ENCODE results near the gene PRKCD. TPM values are rescaled to one million over a fixed set of nuclear protein-coding genes. Genes with fewer than 3 reads are reported as not detected.

PRKCD gene
- polyA plus RNA-seq, 3 donors = 123 to 329 (median 158) TPM

DNA sequence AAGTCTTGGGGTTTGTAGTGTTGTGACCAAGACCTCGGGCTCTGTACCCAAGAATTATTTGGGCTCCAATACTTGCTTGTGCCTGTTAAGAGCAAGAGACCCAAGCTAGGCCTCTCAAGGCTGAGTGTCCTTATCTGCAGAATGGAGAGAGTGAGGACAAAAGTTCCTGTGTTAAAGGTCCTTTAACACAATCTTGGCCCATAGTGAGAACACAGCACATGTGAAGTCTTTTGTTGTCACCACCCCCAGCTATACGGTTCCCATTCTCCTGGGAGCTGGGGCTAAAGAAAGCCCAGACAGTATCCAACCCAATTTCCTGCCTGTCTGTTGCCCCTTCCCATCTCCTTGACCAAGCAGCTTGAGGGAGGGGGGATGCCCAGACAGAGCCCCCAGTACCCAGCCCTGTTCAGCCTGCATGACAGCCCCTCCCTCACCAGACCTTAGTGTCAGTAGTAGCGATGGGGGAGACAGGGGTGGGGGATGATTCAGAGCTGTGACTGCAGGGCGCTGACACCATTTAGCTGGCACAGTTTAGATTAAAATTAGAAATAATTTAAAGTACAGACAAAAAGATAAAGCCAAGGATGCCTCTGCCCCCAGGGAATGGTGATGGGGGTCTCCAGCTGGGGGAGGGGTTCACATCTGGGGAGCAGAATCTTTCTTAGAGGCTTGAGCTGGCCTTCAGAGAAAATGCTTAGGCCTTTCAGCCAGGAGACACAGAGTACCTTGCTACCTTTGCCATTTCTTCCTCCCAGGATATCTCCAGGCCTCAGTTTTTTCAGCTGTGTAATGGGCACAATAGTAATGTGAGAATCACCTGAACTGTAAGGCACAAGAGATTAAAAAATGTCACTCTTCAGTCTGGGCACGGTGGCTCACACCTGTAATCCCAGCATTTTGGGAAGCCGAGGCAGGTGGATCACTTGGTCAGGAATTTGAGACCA is 2.7 kb downstream of the PRKCD start:
- peaks cover 0 to 1% (median 0%) of the 10 kb centered on the region in 7 donors for H3K9me3 Mint-ChIP-seq
- peaks cover 81% of the 10 kb centered on the region for H3K4me1 Mint-ChIP-seq
- TF ChIP-seq, protein P1, sequence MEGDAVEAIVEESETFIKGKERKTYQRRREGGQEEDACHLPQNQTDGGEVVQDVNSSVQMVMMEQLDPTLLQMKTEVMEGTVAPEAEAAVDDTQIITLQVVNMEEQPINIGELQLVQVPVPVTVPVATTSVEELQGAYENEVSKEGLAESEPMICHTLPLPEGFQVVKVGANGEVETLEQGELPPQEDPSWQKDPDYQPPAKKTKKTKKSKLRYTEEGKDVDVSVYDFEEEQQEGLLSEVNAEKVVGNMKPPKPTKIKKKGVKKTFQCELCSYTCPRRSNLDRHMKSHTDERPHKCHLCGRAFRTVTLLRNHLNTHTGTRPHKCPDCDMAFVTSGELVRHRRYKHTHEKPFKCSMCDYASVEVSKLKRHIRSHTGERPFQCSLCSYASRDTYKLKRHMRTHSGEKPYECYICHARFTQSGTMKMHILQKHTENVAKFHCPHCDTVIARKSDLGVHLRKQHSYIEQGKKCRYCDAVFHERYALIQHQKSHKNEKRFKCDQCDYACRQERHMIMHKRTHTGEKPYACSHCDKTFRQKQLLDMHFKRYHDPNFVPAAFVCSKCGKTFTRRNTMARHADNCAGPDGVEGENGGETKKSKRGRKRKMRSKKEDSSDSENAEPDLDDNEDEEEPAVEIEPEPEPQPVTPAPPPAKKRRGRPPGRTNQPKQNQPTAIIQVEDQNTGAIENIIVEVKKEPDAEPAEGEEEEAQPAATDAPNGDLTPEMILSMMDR (IDR thresholded peaks at IDR 0.05) = no peak
- H4K20me1 ChIP-seq (ENCODE audit: insufficient read depth, low read length) = peaks cover 75% of the 10 kb centered on the region
- intact Hi-C loops (cut with micrococcal nuclease) = loop anchor here (5.0 to 10.0 kb wide), 3 partner anchors 41 to 94 kb away; partner anchors contain the start of gene TKT (in 1 of the 2)
- no peaks in the 10 kb centered on the region for H3K27me3 ChIP-seq (ENCODE audit: control insufficient read depth in 2 of 2, insufficient read depth in 2 of 2, low read length in 2 of 2)
- peak overlapping the region; percentile 99 for H3K4me2 ChIP-seq (replicated peaks; ENCODE audit: extremely low read depth, low read length, poor library complexity, severe bottlenecking)
- DNase-seq = no peak
- H3K36me3 Mint-ChIP-seq = peaks cover 16 to 38% of the 10 kb centered on the region in 2 donors
- peak overlapping the region; percentile 87 for H3K9ac ChIP-seq (ENCODE audit: insufficient read depth, low read length, poor library complexity, severe bottlenecking)
- H2AFZ ChIP-seq (ENCODE audit: insufficient read depth, low read depth, low read length, poor library complexity, severe bottlenecking) = no peak overlapping the region
- H3K27ac Mint-ChIP-seq = peak overlapping the region; percentile 93 to 99 (median 96)
- peak overlapping the region; percentile 86 to 93 for H3K27ac ChIP-seq (ENCODE audit: low read depth in 1 of 2, low read length in 2 of 2)
- no peaks in the 10 kb centered on the region for H3K9me3 ChIP-seq (replicated peaks in 1 of 2; ENCODE audit: control insufficient read depth in 1 of 2, insufficient read depth in 1 of 2, low read length in 2 of 2)
- peaks cover 0 to 1% (median 0%) of the 10 kb centered on the region in 3 donors for H3K27me3 Mint-ChIP-seq (ENCODE audit: low read depth in 3 of 3)
- peak overlapping the region; percentile 65 to 97 (median 93) for H3K4me3 ChIP-seq (replicated peaks in 1 of 3; ENCODE audit: low read depth in 2 of 3, low read length in 3 of 3)
- H3K4me1 ChIP-seq (ENCODE audit: control insufficient read depth in 1 of 2, insufficient read depth in 2 of 2, low read length in 2 of 2) = peaks cover 79 to 82% of the 10 kb centered on the region in 2 donors
- peak overlapping the region; percentile 87 to 100 for H3K4me3 Mint-ChIP-seq
- WGBS (ENCODE audit: insufficient coverage) = 70% methylated on average over 4 of the region's 6 CpGs
- H3K36me3 ChIP-seq (replicated peaks in 1 of 2; ENCODE audit: control insufficient read depth in 1 of 2, insufficient read depth in 2 of 2, low read length in 2 of 2) = peaks cover 20 to 22% of the 10 kb centered on the region in 2 donors
- peaks cover 96% of the 10 kb centered on the region for H3K79me2 ChIP-seq (ENCODE audit: insufficient read depth, low read length)

DNA sequence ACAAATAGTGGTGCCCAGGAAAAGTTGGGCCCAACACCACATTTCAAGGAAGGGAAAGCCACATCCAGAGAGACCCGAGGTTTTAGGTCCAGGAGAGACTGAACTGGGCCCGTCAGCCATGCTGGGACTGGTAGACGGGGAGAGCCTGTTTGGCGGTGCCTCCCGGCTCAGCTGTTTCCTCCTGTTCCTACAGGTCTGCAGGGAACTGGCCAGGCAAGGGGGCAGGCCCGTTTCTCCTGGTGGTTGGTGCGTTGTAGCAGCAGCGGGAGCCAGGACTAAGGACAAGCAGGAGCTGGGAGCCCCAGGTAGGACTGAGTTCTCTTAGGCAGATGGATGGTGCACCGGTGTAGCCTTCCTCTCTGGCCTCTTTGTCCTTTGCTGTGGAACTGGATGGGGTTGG is 3.9 kb downstream of the PRKCD start:
- no peaks in the 10 kb centered on the region for H3K9me3 ChIP-seq (replicated peaks in 1 of 2; ENCODE audit: control insufficient read depth in 1 of 2, insufficient read depth in 1 of 2, low read length in 2 of 2)

More for the DNA sequence above, 3.9 kb downstream of the PRKCD start:
- H3K27ac Mint-ChIP-seq = peak overlapping the region; percentile 50 to 99 (median 86)
- no peak overlapping the region for H3K9ac ChIP-seq (ENCODE audit: insufficient read depth, low read length, poor library complexity, severe bottlenecking)
- intact Hi-C loops (cut with micrococcal nuclease) = loop anchor here (5.0 to 10.0 kb wide), 4 partner anchors 33 to 92 kb away; partner anchors contain the start of genes RFT1 (in 2 of the 2) and TKT (in 1 of the 2)
- H3K79me2 ChIP-seq (ENCODE audit: insufficient read depth, low read length) = peaks cover 100% of the 10 kb centered on the region
- peaks cover 20 to 22% of the 10 kb centered on the region in 2 donors for H3K36me3 ChIP-seq (replicated peaks in 1 of 2; ENCODE audit: control insufficient read depth in 1 of 2, insufficient read depth in 2 of 2, low read length in 2 of 2)
- peaks cover 0 to 1% (median 0%) of the 10 kb centered on the region in 3 donors for H3K27me3 Mint-ChIP-seq (ENCODE audit: low read depth in 3 of 3)
- peak overlapping the region in 1 of 3 experiments; percentile 93 for H3K4me3 ChIP-seq (replicated peaks in 1 of 3; ENCODE audit: low read depth in 2 of 3, low read length in 3 of 3)
- TF ChIP-seq, protein P1 (IDR thresholded peaks at IDR 0.05) = no peak
- H3K9me3 Mint-ChIP-seq = peaks cover 0 to 1% (median 0%) of the 10 kb centered on the region in 7 donors
- H3K4me1 Mint-ChIP-seq = peaks cover 81% of the 10 kb centered on the region
- peaks cover 85% of the 10 kb centered on the region for H4K20me1 ChIP-seq (ENCODE audit: insufficient read depth, low read length)
- peak overlapping the region; percentile 99 for H3K4me2 ChIP-seq (replicated peaks; ENCODE audit: extremely low read depth, low read length, poor library complexity, severe bottlenecking)
- H3K36me3 Mint-ChIP-seq = peaks cover 16 to 48% of the 10 kb centered on the region in 2 donors
- peak overlapping the region; percentile 78 to 93 for H3K27ac ChIP-seq (ENCODE audit: low read depth in 1 of 2, low read length in 2 of 2)
- no peak overlapping the region for H2AFZ ChIP-seq (ENCODE audit: insufficient read depth, low read depth, low read length, poor library complexity, severe bottlenecking)
- H3K4me3 Mint-ChIP-seq = peak overlapping the region; percentile 24 to 51
- peaks cover 78 to 82% of the 10 kb centered on the region in 2 donors for H3K4me1 ChIP-seq (ENCODE audit: control insufficient read depth in 1 of 2, insufficient read depth in 2 of 2, low read length in 2 of 2)
- WGBS (ENCODE audit: insufficient coverage) = 47% methylated on average over 8 of the region's 9 CpGs
- H3K27me3 ChIP-seq (ENCODE audit: control insufficient read depth in 2 of 2, insufficient read depth in 2 of 2, low read length in 2 of 2) = no peaks in the 10 kb centered on the region
- DNase-seq = no peak
